Stimulated activated CD4-positive, alpha-beta T cell treated with anti-CD3 and anti-CD28 coated beads, TNF-alpha, amount 100 ng/mL, for 4 hours (primary cell): Measurements from ENCODE around the gene DAPP1.
"Not testable (repeated sequence)": the region's sequence is repeated elsewhere in the genome, so short reads cannot be mapped to it uniquely, and the experiment has no call there.

ENCODE experiments used
- DNase-seq, 3 experiments: peaks; one replicate each; pipeline ENCODE4 v3.0.0-alpha.2; 2020; ENCODE audit warnings: low read depth in 3 of 3

The DAPP1 gene

DNA sequence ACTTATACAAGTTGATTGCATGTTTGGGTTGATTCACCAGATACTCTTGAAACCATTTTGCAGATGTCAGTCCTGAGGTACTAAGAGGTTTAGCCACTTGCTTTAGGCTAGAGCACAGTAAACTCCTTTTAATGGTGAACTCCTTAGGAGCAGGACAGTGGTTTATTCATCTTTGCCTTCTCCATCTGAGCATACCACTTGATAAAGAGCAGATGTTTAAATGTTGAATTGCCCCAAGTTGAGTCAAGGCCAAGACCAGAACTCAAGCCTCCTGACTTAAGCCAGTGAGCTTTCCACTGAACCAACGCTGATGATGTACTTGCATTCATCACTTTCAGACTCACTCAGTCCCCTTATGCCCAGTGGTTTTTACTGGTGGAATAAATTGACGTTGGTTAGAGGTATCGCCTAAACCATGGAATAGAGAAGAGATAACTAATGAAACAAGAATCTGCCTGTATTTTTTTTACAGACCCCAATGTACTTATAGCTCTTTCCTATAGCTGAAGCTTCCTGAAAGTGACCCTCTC, 7.5 kb downstream of the DAPP1 start:
- DNase-seq = no peak

DNA sequence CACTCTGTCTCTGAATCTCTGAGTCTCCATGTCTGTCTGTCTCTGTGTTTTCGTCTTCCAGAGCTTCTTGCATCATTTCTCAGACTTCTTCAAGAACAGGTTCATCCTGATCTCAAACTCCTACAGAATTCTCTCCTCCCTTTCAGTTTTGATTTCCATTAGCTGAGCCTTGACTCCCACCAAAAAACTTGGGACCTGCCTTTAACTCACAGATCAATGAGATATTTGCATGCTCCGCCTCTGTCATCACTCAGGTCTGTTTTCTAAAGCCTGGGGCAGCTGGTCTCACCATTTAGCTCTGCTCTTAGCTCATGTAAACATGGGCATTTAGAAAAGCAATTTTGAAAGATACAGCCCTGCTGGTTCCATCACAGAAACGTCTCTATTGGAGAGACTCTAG, 8.6 kb downstream of the DAPP1 start:
- DNase-seq = no peak

DNA sequence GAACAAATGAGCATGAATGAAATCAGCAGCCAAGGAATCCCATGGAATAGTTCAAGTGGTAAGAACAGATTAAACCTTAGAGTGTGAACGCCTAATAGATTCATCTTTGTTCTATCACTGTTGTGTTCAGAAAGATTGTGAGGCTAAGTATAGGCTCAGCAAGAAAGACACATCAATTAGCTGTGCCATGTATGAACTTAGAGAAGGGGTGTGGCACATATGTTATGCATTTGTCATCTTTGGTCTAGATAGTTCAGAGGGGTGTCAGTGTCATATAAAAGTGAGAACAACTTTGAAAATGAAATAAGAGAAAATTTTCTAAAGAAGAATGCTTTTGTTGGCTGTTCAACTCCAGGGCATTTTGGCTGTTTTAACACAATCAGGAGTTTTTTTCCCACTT, 9.4 kb downstream of the DAPP1 start:
- no peak for DNase-seq

DNA sequence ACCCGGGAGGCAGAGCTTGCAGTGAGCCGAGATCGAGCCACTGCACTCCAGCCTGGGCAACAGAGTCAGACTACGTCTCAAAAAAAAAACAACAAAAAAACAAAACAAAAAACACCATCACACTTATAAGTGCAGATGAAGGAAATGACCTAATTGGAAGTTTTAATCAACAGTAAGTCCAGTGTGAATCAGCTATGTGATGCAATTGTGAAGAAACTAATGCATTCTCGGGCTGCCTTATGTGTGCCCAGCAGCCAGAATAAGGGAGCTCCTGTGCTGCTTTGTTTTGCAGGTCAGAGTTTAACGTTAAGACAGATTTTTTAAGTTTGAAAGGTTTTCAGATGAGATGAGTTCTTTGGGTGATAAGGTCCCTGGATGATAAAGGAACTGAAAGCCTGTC, 10.8 kb downstream of the DAPP1 start:
- DNase-seq = no peak

DNA sequence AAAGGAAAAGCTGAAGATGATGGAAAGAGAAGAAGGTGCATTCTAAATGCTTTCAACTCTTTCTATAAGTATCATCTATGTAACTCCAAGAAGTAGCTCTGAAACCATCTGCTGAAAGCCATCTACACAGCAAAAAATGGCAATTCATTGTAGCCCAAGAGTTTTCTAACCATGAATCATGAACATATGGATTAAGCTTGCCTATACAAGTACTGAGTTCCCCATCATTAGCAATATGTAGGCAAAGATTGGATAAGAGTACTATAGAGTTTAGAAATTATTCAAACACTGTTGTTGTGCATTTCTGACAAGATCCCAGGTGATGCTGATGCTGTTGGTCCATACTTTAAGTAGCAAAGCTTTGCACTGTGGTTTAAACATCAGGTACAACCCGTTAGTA, 11.2 kb downstream of the DAPP1 start:
- DNase-seq = no peak

GRCh38 chr4:99828477-99828876, 11.8 kb downstream of the DAPP1 start:
- DNase-seq = no peak

- not testable (repeated sequence) for DNase-seq
Observed at GRCh38 chr4:99830051-99830450, 13.4 kb downstream of the DAPP1 start.

DNA sequence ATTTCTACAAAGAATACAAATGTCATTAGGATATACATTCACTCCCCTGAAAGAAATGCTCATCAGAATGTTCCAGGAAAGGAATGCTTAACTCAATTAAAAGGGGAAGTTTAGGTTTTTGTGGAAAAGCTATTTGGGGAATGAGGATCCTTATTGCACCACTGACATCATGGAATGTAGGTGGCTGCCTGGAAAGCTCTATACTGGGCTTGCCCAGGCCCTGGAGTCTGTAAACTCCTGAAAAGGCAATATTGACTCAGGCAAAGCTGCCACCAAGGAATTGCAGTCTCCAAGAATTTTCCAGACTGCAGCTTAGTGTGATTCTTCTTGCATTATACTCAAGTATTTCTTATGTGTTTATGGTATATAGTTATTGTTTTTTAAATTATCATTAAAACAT, 15.7 kb downstream of the DAPP1 start:
- no peak for DNase-seq

DNA sequence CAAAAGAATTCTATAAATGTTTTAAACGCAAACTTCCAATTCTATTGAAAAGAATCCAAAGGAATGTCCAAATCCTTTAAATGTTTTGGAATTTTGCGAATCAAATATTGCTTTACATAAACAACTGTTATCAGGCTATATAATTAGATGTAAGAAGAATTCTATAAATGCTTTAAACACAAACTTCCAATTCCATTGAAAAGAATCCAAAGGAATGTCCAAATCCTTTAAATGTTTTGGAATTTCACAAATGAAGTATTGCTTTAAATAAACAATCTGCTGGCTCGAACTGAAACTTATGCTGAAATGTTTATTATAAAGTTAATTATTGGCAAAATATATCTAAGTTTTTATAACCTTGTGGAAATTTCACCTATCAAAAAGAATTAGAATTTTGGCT, 16.1 kb downstream of the DAPP1 start:
- DNase-seq = no peak

GRCh38 chr4:99833756-99834155, 17.1 kb downstream of the DAPP1 start:
- DNase-seq = no peak

GRCh38 chr4:99834569-99834968, 17.9 kb downstream of the DAPP1 start:
- no peak for DNase-seq

GRCh38 chr4:99835942-99836341, 19.3 kb downstream of the DAPP1 start:
- no peak for DNase-seq

DNA sequence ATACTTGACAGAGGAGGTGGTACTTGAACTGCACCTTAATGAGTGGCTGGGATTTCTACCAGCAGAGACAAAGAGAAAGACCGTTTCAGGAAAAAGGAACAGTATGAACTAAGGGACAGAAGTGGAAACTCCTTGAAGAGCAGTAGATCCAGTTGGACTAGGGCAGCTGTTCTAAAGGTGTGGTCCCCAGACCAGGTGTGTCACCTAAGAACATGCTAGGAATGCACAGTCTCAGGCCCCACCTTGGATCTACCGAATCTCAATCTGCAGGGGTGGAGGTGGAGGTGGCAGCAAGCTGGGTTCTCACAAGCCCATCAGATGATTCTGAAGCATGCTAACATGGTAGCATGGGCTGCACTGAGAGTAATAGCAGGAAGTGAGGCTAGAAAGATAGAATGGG, 22.3 kb downstream of the DAPP1 start:
- no peak for DNase-seq

DNA sequence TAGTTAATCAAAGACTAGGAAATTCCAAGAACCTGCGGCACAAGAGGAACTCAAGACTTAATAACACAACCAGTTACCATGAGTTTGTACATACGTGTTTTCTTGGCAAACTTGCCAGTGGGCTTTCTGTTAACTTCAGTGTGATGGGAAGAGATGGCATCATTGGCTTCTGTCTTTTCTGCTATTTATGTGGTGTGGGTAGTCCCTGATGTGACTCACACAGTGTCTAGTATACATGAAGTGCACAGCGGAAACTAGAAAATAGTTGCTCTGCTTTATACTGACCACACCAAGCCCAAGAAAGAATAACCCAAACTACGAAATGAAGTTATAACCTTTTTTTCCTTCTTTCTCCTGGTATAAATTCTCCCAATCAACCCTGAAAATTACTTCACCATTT, 24.5 kb downstream of the DAPP1 start:
- DNase-seq = no peak

DNA sequence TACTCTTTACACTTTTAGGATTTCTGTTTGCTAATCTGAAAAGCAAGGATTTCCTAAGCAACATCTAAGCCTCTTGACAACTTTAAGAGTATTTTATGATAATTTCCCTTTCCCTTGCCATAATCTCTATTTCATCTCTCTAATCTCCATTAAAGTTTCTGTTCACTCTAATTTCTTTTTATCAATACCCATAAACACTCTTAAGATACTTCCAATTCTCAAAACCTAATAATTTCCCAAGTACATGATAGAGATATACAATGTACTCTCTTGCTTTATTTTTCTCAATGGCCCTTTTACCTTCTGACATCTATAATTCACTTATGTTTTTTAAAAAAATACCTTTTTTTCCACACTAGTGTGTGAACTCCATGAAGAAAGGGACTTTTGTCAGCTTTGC, 26.8 kb downstream of the DAPP1 start:
- DNase-seq = no peak

DNA sequence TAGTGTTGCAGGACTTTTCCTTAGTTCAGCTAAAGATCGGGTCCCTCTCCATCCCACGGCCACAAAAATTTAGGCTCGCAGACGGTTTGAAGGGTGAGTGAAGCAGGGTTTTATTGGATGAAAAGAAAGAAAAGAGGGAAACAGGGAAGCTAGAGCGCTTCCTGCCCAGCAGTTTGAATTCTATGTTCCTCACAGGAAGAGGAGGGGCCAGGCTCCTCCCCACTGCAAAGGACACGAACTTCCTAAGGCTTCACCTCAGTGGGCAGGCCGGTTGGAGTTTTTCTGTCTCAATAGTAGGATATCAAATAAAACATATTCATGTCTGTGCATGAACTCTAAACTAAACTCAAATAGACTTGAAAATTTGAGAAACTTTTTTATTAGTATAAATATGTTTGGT, 27.4 kb downstream of the DAPP1 start:
- no peak for DNase-seq

DNA sequence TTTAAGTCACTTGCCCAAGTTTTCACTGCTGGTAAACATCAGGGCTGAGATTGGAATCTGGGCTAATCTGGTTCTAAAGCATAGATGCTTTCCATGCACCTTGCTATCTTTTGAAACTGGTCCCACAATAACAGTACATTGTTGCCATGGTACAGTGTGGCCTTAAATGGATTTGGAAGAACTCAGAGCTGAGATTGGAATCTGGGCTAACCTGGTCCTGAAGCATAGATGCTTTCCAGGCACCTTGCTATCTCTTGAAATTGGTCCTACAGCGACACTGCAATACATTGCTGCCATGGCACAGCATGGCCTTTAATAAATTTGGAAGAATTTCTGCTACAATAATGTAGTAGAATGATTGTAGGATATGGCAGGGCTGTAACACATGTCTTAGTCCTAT, 28.6 kb downstream of the DAPP1 start:
- no peak for DNase-seq

DNA sequence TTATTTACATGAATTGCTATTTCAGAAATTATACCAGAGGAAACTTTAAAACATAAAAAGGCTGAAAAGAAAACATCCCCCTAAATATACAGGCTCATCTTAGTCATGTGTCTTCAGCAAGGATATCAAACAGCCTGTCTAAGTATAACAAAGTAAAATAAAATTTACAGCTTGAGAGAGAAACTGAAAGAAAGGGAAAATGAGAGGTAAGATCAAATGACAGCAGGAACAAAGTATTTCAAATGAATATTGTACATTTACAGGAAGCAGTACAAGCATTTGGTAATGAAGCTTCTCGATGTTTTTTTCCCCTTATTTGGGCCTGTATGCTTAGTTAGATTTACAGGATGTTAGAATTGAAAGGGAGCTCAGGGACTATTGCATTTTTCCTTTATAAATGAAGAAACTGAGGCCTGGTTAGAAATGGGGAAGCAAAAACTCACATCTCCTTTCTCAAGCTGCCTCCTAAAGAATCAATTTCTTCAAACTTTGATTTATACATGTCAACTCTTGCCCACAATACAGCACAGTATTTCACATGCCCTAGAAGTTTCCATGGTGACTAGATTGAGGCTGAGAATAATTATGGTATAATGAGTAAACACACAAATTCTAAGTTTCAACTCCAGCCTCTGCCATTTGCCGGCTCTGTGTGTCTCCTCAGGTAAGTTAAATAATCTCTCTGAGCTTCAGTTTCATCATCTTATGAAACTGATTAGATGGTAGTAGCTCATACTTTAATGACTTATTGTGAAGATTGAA, 29.3 kb downstream of the DAPP1 start:
- DNase-seq = no peak

DNA sequence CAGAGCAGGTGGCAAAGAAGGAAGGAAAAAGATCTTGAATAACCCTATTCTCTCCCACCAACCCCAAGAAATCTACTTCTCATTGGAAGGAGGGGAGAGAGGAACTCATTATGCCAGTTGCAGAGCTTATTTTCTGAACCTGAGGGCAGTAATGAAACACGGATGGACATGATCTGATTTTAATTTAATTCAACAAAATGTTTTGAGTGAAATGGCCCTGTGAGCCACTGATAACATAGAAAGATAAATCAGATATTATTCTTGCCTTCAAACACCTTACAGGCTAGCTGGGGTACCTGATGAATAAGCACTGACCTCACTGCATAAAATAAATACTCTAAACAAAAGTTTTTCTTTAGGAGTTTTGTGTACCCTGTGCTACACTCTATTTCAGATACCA, 30.3 kb downstream of the DAPP1 start:
- DNase-seq = no peak

DNA sequence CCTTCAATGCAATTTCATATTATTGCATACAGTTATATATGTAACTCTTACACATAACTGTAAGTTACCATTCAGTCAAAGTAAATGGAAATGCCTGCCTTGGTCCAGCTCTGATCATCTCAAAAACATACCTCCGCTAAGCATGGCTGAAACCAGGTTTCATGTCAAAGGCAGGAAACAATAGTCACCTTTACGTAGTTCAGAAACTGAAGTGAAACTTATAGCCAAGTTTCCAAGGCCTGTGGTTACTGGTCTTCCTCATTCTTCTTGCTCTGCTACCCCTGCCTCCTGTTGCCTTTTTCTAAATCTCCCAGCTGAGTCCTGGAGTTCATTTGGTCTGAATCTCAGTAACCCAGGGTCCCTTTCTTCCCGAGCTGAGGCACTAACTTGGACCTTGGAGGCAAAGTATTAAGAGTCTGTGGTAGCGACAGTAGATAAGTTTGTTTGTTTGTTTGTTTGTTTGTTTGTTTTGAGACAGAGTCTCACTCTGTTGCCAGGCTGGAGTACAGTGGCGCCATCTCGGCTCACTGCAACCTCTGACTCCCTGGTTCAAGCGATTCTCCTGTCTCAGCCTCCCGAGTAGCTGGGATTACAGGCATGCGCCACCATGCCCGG, 30.8 kb downstream of the DAPP1 start:
- DNase-seq = no peak

DNA sequence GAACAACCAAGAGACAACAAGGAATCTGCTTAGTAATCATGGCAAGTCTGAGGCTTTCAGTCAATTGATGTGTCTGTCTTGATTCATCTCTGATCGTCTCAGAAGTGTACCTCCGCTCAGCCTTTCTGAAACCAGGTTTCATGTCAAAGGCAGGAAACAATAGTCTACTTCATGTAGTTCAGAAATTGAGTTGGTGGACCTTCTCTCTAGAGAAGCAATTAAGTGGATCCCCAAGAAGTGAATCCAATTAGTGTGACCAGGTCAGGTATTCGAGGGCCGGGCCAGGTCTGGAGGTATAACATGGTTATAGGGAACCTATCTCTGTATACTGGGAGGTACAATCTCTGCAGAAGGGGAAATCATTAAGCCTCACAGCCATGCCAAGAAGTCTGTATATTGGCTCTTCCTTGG, 32.0 kb downstream of the DAPP1 start:
- DNase-seq = no peak

DNA sequence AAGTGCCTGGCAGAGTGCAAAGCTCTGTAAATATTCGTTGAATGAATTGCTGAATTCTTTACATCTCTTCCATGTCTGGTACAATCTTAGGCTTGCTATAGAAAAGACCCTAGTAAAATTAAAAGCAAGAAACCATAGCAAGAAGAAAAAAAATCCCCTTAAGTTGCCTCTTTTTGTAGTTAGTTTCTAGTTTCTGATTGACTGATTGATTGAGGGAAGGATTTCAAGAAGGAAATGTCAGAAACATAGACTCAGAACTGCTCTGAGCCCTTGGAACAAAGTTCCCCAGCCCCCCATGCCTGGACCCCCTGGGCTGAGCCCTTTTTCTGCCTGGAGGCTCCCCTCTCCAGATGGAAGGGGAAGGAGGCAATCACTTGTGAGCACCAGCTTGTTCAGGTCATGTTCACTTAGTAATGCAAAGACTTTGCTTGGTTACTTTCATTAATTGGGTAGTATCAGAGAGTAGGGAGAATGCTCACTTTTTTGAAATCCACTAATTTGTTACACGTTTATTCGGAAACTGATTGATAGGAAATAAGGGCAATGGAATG, 35.6 kb downstream of the DAPP1 start:
- DNase-seq = no peak

DNA sequence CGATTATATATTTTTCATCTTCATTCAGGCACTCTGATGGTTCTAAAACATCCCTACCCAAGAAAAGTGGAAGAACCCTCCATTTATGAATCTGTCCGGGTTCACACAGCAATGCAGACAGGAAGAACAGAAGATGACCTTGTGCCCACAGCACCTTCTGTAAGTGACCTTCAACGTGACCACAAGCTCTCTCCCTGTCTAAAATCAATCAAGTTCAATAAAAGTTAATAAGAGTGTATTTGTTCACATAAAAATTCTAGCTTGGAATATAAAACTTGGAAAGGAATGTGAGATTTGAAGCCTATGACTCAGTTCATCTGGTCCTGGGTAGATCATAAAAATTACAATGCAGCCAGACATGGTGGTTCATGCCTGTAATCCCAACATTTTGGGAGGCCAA, 36.6 kb downstream of the DAPP1 start:
- DNase-seq = no peak
